OCI-M2 (cell line): Measurements from ENCODE around the gene PIAS1.

Experiments used
- DNase-seq: peaks from one replicate; lab custom pipeline; 2025; ENCODE audit not compliant: unreplicated experiment; lab: John Stamatoyannopoulos, UW

PIAS1 gene

DNA sequence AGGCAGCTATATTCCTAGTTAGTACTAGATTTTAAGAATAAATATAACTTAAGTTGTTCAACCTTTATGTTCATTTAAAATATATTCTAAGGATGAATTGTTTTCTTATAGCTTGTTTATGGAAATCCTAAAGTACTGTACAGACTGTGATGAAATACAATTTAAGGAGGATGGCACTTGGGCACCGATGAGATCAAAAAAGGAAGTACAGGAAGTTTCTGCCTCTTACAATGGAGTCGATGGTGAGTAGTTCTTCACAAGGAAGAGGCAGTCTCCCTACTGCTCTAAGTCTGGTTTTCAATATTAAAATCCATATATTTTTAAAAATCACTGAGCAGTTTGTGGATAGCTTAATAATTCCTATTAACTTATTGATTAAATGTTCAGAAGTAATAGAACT is 121.4 kb downstream of the PIAS1 start:
- no peak for DNase-seq

DNA sequence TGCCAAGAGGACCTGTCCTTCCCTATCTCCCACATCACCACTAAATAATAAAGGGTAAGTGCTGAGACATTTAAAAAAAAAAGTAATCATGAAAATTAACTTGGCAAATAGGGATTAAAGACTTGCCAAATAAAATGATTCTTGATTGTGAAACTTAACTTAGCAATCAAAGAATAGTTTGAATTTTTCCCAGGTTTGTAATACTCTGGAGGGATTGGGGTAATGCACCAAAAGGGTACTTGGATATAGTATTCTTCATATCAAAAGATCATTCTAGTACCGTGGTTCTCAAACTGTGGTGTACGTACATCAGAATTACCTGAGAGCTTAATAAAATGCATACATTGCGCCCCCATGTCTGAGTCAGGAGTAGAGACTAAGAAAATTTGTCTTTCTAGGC is 122.5 kb downstream of the PIAS1 start:
- no peak for DNase-seq

DNA sequence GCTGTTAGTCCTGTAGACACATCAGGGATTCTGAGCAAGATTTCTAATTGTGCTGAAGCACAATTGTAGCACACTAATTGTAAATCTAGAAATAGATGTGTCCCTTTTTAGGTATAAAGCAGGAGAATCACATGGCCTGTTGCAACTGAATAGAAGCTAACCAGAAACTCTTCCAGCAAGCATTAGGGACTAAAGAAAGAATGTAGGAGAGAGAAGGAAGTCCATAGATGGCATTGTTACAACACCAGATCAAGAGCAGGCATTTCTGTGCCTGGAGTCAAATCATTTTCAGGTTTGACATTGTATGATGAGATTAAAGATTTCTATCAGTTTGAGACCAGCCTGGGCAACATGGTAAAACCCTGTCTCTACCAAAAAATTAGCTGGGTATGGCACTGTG is 123.6 kb downstream of the PIAS1 start:
- DNase-seq = no peak

DNA sequence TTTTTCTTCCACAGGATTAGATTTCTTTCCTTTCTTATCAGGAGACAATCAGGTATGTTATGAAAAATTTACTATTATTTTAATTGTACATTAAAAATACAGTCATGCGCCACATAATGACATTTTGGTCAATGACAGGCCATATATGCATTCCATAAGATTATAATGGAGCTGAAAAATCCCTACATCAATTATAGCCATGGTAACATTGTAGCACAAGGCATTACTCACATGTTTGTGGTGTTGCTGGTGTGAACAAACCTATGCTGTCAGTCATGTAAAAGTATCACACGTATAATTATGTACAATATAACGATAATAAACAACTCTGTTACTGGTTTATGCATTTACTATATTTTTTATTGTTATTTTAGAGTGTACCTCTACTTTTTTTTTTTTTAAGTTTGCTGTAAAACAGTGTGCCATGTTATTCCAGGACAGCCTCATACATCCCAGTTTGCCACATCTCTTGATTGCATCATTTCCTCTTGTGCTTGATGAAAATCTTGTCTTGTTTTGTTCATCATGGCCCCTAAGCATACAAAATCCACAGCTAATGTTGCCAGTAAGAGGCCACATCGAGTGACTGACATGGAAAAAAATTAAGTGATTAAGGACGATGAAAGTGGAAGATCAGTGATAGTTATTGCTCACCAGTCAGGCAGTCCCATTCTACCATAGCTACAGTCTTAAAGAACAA is 129.7 kb downstream of the PIAS1 start:
- DNase-seq = no peak

DNA sequence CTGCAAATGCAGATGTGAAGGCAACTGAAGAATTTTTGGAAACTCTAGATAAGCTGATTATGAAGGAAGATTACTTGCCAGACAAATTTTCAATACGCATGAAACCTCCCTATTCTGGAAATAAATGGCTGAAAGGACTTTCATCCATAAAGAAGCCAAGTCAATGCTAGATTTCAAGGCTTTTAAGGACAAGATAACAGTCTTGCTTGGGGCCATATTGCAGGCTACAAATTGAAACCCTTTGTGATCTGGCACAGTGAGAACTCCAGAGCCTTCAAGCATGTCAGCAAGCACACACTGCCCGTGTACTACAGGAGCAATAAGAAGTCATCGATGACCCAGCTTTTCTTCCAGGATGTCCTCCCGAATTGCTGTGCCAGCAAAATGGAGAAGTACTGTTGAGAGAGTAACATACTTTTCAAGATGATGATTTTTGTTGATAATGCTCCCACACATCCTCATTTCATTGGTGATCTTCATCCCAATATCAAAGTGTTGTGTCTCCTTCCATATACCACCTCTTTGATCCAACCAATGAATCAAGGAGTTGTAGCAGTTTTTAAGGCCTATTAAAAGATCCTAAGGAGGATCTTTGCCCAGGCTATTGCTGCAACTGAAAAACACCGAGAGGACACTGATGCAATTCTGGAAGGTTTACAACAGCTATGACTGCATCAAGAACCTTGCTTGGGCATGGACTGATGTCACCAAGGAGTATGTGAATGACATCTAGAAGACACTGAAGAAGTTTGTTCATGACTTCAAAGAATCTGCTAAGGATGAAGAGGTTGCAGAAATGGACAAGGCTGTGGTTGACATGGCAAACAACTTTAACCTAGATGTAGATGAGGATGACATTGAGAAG is 130.7 kb downstream of the PIAS1 start:
- DNase-seq = no peak

DNA sequence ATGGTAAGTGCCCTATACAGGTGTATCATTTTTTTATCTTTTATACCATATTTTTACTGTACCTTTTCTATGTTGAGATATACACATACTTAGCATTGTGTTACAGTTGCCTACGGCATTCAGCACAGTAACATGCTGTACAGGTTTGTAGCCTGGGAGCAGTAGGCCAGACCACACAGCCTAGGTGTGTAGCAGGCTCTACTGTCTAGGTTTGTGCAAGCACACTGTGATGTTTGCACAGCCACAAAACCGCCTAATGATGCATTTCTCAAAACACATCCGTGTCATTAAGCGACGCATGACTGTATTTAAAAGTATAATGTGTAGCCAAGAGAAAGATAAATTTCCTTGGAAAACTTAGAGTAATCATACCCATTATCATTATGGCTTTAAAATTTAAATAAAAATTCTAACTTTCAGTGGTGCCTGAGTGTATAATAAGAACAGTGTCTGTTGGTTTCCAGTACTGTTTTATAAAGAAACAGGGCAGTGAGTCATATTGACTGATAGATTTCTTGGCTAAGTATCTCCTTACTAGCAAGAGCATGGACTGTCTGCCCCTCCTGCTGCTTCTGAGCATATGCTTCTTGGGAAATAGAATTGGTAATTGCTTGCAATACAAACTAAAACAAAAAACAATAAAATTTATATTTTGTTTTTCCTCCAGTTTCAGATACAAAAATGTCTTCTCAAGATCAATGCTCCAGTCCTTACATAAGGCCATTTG is 132.7 kb downstream of the PIAS1 start:
- no peak for DNase-seq

DNA sequence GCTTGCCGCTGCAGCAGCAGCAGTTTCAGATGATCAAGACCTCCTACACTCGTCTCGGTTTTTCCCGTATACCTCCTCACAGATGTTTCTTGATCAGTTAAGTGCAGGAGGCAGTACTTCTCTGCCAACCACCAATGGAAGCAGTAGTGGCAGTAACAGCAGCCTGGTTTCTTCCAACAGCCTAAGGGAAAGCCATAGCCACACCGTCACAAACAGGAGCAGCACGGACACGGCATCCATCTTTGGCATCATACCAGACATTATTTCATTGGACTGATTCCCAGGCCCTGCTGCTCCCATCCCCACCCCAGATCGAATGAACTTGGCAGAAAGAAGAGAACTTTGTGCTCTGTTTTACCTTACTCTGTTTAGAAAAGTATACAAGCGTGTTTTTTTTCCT is 133.4 kb downstream of the PIAS1 start:
- no peak for DNase-seq

DNA sequence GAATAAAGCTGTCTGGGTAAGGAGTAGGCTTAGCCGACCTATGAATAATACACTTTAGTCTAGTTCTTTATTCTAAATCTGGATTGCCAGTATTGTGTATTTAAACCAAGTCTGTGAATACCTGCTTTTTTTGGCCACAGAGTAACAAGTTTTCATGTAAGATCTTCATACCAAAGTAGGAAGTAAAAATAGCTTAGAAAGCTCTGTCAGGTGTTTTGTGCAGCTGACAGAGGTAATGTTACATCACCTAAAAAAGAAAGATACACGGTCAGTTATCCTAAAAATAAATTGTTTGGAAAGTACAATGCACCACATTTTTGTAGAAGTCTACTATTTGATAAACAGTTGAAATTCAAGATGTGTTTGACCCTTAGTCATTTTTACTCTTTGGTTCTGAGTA is 134.5 kb downstream of the PIAS1 start:
- no peak for DNase-seq

DNA sequence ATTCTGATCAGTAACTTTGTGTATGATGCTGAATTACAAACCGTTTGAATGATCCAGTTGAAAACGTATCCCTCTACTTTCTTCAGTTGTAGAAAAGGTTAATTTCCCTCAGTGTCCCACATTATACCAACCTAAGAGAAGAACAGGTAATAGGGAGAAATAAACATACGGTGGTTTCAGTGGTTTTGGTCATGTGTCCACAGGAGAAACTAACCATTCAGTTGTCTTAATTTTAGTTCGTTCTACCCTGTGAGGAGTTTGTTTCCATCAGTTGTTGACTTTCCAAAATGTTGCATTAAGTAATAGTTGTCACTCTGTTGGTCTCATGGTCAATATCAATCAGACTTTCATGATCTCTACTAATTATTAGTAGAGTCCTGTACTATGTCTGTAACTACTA is 135.9 kb downstream of the PIAS1 start:
- DNase-seq = no peak

DNA sequence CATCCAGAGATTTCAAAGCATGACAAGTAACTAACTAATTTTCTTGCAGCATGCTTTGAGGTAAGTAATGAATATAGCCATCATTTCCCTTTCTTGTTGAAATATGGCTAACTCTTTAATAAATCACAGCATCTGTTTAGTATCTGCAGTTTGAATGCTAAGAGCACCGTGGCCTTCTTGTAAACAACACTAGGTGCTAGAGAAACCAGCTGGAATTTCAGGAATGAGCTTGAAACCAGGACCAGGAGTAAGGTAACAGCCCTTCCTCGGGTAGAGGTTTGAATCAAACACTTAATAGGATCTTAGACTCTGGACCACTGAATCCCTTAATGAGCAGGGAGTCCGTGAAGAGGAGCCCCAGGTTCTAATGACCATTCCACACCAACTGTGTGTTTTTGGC is 137.4 kb downstream of the PIAS1 start:
- no peak for DNase-seq

DNA sequence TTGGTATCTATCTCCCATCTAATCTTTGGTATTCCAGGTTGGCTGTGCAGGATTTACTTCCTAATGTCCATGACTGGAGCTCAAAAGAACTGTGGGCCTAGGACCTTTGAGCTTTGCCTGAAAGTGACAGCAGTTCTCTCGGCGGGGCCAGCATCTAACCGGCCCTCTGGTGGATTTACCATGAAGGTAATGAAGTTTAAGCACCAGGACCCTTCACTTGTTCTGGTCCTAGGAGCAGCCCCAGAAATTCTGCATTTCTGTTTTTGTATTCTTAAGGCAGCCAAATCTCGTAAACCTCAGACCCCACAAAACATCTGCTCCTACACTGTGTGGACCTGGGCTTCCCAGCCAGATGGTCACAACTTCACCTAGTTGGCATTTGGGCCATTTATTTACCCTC is 138.0 kb downstream of the PIAS1 start:
- DNase-seq = no peak

DNA sequence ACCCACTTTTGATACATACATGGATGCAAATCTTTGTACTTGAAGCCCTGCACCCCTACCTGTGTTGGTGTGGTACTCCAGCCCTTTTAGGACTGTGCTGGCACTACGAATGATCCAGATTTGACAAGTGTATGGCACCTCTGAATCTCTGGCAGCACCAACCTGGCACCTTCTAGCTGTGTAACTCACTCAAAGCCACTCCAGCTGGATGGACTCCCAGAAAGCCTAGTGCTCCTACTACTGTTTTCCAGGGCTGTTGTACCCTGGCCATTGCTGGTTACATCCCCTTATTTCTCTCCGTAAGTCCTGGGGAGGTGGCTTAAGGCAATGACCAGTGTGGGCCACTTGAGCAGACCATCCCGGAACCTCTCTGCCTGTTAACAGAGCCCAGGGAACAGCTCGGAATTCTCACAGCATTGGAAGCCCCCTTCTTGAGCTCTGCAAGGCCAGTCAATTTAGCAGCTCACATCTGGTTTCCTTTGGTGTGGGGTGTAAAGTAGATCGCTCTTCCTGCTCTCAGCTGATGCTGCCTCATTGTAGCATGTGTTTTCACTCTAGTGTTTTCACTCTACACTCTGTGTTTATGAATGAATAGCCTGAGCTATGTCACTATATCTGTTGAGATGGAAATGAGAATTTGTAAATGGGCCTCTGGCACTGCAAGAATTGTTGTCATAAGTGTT is 138.8 kb downstream of the PIAS1 start:
- DNase-seq = no peak

DNA sequence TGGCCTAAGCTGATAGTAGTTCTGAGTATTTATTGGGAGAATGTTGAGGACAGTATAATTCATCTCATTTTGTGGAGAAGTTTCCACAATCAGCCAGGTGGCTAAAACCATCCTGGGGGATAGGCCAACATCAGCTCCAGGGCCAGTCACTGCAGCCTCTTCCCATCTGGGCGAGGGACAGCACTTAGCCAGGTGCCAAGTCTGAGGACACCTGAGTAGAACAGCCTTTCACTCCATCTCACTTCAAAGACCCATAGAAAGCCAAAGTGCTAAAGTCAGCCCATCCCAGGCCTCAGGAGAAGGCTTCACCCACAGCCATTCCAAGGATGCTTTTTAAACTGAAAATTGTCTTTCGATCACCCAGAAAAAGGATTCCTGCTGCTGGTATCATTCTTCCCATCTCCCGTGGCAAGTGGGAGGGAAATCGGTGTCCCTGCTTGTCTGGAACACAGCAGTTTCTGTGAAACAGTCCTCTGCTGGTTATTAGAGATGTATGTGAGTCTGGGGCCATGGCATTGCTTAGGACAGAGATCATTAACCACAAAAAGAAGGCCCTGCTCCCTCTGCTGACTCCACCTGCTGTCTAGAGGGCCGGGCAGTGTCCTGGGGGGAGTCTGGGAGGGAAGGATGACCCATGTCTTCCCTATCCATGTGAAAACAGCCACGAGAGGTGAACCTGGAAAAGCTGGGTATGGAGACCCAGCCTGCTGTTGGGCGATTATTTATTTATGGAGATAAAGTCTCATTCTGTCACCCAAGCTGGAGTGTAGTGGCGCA is 141.4 kb downstream of the PIAS1 start:
- DNase-seq = no peak

DNA sequence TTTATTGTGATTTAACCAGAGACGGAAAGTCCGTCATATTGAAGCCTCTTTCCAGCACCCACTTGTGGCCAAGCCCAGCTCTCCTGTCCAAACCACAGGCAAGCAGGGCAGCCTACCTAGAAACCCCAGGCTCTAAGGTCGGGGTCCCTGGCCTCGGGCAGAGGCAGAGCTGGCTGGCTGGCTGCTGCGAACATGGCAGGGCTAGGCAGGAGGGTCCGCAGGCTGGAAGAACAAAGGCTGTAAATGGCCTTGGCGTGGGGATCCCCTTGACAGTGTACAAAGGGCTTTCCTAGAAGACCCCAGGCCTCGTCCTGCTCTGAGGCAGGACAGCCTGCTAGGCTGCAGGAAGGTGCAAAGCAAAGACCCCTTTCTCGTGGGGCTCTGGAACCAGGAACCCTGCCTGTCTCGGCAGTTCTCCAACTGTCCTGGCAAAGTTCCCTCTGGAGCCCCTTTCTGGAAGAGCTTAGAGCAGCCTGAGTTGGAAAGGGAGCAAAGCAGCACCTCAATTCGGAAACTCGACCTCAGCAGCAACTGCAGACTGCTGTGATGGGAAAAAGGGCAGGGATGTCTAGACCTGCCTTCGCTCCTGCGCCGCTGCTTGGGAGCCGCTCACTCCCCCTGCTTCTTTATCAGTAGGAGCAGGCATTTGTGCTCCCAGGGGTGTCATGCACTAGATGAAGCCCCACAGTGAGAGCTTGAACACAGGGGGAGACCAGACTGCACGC is 142.5 kb downstream of the PIAS1 start:
- DNase-seq = no peak

DNA sequence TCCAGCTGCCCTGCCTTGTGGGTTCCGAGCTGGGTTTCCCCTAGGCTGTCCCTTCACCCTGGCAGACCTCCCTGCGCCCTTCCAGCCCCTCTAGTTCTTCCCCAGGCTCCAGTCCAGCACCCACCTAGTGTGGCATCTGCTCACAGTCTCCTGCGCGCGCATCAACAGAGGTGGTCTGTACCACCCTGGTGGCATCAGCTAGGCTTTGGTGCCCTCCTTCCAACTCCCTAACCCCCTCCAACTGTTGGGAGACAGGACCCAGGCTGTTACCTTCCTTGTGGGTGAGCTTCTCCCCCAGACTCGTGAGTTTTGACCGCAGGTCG is 143.0 kb downstream of the PIAS1 start:
- DNase-seq = no peak

DNA sequence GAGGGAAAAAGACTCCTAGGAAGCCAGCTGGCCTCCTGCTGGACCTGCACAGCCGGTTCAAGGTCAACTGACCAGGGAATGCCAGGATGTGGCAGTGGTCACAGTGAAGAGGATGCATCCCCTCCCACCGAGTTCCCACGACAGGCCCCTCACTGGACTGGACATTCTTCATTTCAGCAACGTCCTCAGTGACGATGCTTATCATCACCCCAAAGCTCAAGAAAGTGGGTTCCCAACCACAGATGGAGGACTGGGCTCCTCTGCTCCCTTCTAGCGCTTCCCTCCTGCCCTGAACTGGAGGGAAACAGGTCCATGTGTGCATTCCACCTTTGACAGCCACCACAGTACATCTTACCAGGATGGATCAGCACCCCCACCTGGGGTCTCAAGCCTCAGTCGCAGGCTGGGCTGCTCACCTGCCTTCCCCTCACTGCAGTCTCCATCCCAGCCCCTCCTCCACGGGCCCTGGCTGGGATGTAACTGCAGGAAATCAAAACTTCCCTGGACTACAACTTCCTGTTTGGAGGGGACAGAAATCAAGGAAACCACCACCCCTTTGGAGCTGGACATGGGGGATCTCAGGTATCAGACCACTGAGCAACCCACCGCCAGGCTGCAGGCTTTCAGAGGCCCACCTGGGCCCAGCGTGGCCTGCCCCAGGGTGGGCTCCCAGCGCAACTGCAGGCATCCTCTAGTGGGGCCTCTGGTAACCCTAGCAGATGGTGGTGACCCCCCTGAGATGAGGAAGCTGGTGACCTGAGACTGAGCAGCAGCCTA is 143.7 kb downstream of the PIAS1 start:
- DNase-seq = no peak

DNA sequence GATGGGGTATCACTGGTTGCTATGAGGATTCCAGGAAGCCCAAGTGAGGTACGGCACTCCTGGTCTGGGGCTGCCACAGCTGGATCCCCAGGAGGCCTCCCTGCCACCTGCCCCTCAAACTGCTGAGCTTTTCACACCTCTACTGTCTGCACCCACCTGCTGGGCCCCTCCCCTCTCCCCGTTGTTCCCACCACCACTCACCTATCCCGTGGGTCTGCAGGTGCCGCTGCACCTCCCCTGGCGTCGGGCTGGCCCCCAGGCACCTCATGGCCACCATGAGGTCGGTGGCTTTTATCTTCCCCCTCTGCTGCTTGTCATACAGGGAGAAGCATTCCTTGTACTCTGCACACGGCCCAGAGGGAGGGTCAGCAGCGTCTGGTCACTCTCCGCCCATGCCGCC is 145.2 kb downstream of the PIAS1 start:
- DNase-seq = no peak

DNA sequence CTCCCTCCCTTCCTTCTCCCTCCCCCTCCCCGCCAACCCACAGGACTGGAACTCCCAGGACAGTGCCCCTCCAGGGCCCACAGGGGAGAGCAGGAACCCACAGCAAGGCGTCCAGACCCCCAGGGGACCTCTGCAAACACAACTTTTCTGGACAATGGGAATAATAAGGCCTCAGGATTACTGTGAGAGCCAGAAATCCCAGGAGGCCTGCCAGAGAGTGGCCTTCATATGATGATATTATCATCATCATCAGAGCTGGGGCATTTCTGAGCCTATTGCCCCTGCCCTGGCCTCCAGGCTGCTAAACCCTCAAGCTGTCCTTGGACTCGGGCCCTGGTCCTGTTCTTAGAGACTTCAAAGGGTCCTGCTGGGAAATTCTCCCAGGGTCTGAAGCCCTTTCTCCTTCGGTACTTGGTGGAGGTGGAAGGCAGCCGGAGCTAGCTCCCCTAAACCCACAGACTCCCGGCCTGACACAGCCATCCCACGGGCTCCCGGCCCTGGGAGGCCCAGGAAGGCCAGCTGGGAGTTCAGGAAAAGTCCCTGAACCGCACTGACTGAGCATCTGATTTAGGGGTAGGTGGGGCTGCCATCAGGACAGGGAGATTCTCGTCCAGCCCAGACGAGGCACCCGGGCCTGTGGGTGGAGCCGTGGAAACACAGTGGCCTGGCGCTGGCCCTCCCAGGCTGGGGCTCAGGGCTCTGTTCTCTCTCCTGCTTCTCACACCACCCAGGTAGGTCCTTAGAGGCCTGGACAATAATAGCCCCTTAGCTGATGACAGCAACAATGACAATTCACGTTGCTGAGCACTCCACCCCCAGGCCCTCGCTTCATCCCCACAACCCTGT is 146.1 kb downstream of the PIAS1 start:
- DNase-seq = no peak
